DMS153 treated with DMSO at 0.1 percent for 48 hours (cell line): Measurements from ENCODE around the gene CCDC160.

Experiments used
- DNase-seq: peaks from one replicate; lab custom pipeline; 2025; ENCODE audit not compliant: unreplicated experiment; lab: John Stamatoyannopoulos, UW

The CCDC160 gene

DNA sequence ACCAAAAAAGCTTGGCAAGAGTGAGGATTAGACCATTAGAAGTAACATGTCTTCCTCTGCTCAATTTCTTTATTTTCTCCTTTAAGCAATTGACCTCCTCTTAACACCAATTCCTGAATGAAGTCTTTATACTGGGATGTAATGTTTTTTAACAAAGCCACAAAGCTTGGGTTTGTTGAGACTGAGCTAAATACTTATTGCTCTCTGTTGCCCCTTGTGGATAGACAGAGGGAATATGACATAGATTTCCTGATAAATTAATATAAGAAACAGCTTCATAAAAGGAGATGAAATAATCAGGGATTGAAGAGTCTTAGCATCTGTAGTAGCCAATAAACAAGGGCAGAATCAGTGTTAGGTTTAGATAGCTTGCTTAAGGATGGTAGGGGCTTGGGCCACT is 57.6 kb downstream of the CCDC160 start:
- DNase-seq: no peak
